ENCODE results near the gene TBK1.

DNA sequence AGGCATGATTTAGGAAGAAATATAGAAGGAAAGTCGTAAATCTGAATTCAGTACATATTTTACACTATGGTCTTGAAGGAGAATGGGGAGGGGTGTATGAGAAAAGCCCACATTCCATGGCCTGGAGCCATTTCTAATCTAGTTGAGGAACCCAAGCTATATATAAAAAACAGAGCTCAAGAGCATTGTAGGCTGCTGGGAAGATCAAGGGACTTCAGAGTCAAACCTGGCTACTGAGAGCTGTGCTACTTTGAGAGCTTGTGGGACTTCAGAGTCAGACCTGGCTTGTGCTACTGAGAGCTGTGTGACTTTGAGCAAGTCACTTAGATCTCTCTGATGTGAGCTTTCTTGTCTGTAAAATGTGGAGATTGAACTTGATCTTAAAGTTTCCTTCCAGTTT is 58.7 kb downstream of the TBK1 start:
- TF ChIP-seq CTCF (conservative IDR thresholded peaks at IDR 0.05; ENCODE audit: low read length): no peak
- no peak for TF ChIP-seq EZH2phosphoT487 (IDR thresholded peaks at IDR 0.05; ENCODE audit: borderline replicate concordance, low read depth, low read length)

Data from OCI-LY7 (cell line).